Neural crest cell (in vitro differentiated cells): ENCODE data around the gene PSTPIP2. TPM values are rescaled to one million over a fixed set of nuclear protein-coding genes. Genes with fewer than 3 reads are reported as not detected.

ENCODE experiments used
- DNase-seq: peaks from one replicate; pipeline ENCODE4 v3.0.0; 2021; ENCODE audit warnings: low read depth, mixed read lengths, low spot score
- H3K27ac Mint-ChIP-seq: one replicate; pipeline ENCODE4 v1.8.0; 2021; ENCODE audit warnings: mild to moderate bottlenecking, mixed read lengths; ENCODE audit not compliant: unreplicated experiment
- H3K27me3 Mint-ChIP-seq: 2 replicates; pipeline ENCODE4 v1.8.0; 2021; ENCODE audit warnings: low read depth, mild to moderate bottlenecking, mixed read lengths
- H3K36me3 Mint-ChIP-seq: 2 replicates; pipeline ENCODE4 v1.8.0; 2021; ENCODE audit warnings: low read depth, mild to moderate bottlenecking, mixed read lengths
- H3K4me1 Mint-ChIP-seq: 2 replicates; pipeline ENCODE4 v1.8.0; 2021; ENCODE audit warnings: mixed read lengths
- H3K4me3 Mint-ChIP-seq: one replicate; pipeline ENCODE4 v1.8.0; 2021; ENCODE audit warnings: mild to moderate bottlenecking, mixed read lengths
- H3K9me3 Mint-ChIP-seq: 2 replicates; pipeline ENCODE4 v1.8.0; 2021; ENCODE audit warnings: mixed read lengths
- total RNA-seq: library from RNA; stranded (reverse); gene quantifications from 2 replicates; pipeline ENCODE4 v1.2.1, GENCODE V29; 2021
- TF ChIP-seq, protein P1 (sequence below): fragments of 200-600 bp; sonication (generic); conservative IDR thresholded peaks from 2 replicates; pipeline ENCODE4 v1.5.0; 2021; ENCODE audit warnings: antibody characterized with exemption, mild to moderate bottlenecking

The PSTPIP2 gene
- total RNA-seq, 1 donor from 2014 or later = 7.0 TPM

DNA sequence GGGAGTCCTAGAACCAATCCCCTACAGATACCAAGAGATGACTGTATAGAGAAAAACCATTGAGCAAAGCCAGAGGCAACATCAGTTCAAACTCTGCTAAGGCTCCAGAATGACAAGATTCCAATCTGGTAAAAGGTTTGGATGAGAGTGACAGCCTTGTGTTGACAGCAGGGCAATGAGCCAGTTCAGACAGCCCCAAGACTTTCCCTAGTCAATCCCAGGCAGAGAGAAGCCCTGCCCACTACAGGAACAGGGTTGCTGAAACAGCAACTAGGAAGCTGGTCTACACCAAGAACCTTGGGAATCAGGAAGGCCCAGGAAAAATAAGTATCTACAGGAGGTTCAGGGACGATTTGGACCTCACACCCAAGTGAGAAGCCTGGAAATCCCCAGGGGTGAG, 3.3 kb downstream of the PSTPIP2 start:
- no peak for DNase-seq
- no peak overlapping the region for H3K27ac Mint-ChIP-seq
- TF ChIP-seq, protein P1, sequence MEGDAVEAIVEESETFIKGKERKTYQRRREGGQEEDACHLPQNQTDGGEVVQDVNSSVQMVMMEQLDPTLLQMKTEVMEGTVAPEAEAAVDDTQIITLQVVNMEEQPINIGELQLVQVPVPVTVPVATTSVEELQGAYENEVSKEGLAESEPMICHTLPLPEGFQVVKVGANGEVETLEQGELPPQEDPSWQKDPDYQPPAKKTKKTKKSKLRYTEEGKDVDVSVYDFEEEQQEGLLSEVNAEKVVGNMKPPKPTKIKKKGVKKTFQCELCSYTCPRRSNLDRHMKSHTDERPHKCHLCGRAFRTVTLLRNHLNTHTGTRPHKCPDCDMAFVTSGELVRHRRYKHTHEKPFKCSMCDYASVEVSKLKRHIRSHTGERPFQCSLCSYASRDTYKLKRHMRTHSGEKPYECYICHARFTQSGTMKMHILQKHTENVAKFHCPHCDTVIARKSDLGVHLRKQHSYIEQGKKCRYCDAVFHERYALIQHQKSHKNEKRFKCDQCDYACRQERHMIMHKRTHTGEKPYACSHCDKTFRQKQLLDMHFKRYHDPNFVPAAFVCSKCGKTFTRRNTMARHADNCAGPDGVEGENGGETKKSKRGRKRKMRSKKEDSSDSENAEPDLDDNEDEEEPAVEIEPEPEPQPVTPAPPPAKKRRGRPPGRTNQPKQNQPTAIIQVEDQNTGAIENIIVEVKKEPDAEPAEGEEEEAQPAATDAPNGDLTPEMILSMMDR = no peak
- no peak overlapping the region for H3K4me3 Mint-ChIP-seq
- no peaks in the 10 kb centered on the region for H3K36me3 Mint-ChIP-seq
- peaks cover 9% of the 10 kb centered on the region for H3K4me1 Mint-ChIP-seq
- H3K9me3 Mint-ChIP-seq = no peaks in the 10 kb centered on the region
- H3K27me3 Mint-ChIP-seq = peaks cover 10% of the 10 kb centered on the region

DNA sequence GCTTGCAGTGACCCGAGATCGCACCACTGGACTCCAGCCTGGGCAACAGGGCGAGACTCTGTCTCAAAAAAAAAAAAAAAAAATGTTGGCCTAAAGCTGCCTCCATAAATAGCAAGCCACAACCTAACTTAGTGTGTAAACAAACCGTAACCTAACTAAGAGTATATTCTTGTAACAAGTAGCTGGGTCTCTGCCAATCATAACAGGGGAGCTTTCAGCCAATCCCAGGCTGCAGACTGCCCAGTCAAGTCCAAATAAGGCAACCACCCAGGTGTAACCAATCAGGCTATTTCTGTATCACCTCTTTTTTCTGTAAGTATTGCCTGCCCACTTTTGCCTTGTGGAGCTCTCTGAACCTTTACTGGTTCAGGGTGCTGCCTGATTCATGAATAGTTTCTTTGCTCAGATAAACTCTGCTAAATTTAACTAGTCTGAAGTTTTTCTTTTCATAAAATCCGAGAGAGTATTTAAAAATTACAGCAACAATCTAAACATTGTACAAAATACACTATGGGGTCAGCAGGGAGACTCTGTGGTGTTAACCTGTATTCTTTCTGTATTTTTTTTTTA, 4.5 kb downstream of the PSTPIP2 start:
- Mint-ChIP-seq H3K4me3 (no peak overlapping the region), H3K36me3 (no peaks in the 10 kb centered on the region), H3K4me1 (peaks cover 8% of the 10 kb centered on the region), H3K9me3 (no peaks in the 10 kb centered on the region), H3K27me3 (peaks cover 9% of the 10 kb centered on the region), H3K27ac (no peak overlapping the region)
- TF ChIP-seq, protein P1 = no peak
- no peak for DNase-seq

DNA sequence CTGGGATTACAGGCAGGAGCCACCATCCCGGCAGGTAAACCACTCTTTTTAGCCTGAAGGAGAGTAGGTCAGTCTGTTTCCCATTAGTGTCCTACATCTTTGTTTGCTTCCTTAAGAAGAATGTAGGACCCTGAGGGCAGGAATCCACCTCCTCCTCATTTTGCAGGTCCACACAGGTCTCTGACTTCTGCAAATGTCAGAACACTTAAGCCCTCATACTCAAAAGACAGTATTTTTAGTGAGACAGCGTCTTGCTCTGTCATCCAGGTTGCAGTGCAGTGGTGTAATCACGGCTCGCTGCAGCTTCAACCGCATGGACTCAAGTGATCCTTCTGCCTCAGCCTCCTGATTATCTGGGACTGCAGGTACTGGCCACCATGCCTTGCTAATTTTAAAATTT, 9.3 kb downstream of the PSTPIP2 start:
- no peak overlapping the region for H3K4me3 Mint-ChIP-seq
- no peaks in the 10 kb centered on the region for H3K36me3 Mint-ChIP-seq
- no peak overlapping the region for H3K27ac Mint-ChIP-seq
- DNase-seq = no peak
- H3K9me3 Mint-ChIP-seq = no peaks in the 10 kb centered on the region
- H3K4me1 Mint-ChIP-seq = peaks cover 4% of the 10 kb centered on the region
- H3K27me3 Mint-ChIP-seq = no peaks in the 10 kb centered on the region
- TF ChIP-seq, protein P1 = no peak

DNA sequence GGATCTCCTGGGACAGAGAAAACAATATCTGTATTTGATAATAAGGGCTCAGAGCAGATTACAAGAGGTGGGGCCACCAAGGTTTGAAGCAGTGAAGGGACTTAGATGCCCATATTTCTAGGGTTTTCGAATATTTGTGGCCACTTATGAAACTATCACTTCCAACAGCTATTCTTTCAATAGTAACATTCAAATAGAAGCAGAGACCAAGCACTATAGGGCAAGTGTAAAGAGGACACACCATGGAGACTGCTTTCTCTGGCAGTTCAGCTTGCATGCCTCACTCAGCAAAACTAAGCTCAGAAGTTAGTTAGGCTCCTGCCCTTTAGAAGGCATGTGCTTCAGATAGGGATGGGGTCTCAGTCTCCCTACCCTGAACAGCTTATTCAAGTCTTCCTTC, 10.3 kb downstream of the PSTPIP2 start:
- DNase-seq = no peak
- Mint-ChIP-seq H3K27ac (no peak overlapping the region), H3K4me3 (no peak overlapping the region), H3K27me3 (no peaks in the 10 kb centered on the region), H3K4me1 (peaks cover 4% of the 10 kb centered on the region), H3K36me3 (no peaks in the 10 kb centered on the region), H3K9me3 (no peaks in the 10 kb centered on the region)
- TF ChIP-seq, protein P1 = no peak

DNA sequence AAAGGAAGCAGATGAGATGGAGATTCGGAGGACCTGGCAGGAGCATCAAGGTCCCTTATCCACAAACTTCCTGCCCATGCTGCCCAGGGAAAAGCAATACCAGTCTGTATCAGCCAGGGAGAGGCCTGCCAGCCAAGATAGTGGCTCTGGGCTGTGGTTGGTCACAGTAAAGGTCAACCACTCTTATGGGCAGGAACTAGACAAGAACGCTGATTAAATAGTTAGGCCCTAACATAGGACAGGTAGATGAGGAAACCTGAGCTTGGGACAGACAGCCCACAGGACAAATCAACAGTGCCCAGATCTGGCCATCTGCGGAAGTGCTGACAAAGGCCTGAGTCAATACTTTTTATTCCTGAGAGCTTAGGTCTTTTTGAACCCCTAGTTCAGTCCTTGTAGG, 10.7 kb downstream of the PSTPIP2 start:
- no peak for DNase-seq
- H3K27me3 Mint-ChIP-seq = no peaks in the 10 kb centered on the region
- no peak overlapping the region for H3K4me3 Mint-ChIP-seq
- H3K27ac Mint-ChIP-seq = no peak overlapping the region
- H3K4me1 Mint-ChIP-seq = peaks cover 4% of the 10 kb centered on the region
- TF ChIP-seq, protein P1 = no peak
- no peaks in the 10 kb centered on the region for H3K9me3 Mint-ChIP-seq
- no peaks in the 10 kb centered on the region for H3K36me3 Mint-ChIP-seq
